C1 segment of cervical spinal cord (tissue), 14 donors: ENCODE data around the gene SHLD1.
A peak's percentile ranks its signal among the peaks of the same experiment; 100 is the strongest.

Source experiments
- DNase-seq, 14 donors: peaks; one replicate each; lab custom pipeline; 2025; lab: John Stamatoyannopoulos, UW

SHLD1 gene

DNA sequence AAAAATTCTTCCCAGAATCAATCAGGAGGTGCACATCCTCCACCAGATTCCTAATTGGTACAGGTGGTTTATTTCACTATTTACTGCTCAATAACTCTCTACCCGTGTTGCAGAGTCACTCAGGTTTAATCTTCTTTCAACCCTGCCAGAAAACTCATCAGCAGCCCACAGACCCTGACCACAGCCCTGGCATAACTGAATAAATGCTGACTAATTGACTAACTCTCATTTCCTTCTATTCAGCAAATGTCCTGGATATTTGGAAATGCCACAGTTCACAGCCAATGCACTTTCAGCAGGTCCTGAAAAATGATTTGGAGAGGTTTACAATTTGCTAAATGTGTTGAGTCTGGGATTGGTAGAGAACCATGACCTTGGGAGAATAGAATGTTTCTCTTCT, 137.8 kb downstream of the SHLD1 start:
- no peak for DNase-seq

DNA sequence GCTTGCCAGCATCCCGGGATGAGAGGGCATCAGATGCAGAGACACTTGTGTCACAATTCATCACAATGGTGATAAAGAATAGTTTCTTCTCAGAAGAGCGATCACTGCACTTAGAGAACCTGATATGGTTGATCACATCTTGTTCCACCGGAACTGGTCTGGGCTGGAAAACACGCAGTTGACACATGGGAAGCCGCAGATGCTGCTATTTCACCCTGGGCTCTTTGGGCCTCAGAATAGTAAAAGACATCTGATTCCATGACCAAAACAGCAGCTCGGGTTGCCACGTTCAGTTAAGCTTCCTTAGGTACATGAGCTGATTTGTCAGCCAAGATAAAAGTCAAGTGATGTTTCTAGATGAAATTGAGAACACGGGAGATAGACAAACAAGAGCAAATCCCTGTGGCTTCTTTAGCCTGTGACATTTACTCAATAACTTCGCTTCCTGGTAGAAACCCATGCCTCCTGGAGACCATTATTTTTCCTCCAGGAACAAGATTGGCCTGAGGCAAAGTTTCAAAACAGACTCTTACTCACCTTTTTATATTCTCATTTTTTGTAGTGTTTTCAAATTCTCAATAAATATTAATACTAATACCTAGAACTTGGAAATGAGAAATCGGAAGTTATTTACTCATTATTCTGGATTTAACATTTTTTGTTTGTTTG, 140.7 kb downstream of the SHLD1 start:
- DNase-seq: no peak

DNA sequence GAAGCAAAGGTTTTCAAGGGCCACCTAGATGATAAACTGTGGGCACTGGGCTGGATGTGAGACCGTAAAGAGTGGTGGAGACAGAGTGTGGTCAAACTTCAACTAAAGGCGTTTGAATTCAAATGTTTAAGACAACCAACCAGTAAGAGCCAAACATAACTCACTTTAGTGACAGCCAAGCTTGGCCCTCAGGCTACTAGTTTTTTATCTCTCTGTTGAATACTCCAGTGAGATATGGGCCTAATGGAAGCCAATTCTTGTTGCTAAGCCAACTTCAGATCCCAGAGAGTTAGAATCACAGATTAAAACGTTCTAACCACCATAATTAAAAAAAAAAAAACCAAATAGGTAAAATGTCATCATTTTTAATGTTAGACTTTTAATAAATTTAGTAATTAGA, 142.9 kb downstream of the SHLD1 start:
- DNase-seq: no peak

DNA sequence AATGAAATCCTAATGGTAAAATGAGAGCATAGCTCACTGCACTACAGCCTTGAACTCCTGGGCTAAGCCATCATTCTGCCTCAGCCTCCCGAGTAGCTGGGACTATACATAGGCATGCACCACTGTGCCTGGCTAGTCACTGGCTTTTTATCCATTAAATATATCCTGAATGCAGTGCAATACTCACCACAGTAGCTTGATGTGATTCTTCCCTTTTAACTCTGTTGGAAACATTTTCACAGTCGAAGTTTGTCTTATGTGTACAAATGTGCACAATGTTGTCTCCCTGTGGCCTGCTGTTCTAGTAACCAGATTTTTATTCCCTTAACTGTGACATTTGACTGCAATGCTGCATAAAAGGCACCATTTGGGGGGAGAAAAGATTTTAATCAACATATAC, 143.4 kb downstream of the SHLD1 start:
- DNase-seq: no peak

DNA sequence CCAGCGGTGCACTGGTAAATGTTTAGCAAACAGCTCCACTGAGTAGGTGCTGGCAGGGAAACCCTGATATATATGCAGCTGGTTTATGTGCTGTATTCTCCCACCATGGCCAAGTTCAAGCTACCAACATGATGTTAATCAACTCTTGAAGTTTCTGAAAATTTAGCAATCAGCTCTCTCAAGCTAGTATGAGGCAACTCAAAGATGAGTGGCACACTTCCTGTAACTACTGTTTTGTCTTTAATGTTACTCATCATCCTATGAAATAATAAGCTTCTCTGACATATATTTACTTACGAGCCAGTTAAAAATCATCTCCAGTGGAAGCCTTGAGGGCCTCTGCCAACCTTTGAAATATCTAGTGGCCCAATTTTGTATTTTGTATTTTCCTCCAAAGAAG, 145.4 kb downstream of the SHLD1 start:
- DNase-seq: no peak

DNA sequence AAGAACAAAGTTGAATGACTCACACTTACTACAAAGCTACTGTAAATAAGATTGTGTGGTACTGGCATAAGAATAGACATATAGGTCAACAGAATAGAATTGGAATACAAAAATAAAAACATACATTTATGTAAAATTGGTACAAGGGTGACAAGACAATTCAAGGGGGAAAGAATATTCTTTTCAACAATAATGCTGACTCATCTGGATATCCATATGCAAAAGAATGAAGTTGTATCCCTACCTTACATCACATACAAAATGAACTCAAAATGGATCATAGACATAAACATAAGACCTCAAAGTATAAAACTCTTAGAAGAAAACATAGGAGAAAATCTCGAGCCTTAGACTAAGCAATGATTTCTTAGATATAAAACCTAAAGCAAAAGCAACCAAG, 149.2 kb downstream of the SHLD1 start:
- DNase-seq: no peak

DNA sequence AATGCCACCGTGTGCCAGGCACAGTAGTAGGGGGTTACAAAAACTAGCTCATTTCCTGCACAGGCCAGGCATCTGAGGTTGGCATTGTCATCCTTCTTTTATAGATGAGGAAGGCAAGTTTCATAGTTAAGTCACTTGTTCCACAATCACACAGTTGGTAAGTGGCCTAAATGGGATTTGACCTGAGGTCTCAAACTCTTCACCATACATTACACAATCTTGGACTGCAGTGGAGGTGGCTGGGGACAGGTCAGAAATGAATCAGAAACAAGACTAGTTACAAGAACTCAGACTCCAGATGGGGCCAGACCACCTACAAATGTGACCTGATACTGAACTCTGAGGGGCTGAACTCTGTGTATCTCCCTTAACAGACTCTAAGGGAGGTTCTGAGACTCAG, 150.7 kb downstream of the SHLD1 start:
- DNase-seq: no peak

DNA sequence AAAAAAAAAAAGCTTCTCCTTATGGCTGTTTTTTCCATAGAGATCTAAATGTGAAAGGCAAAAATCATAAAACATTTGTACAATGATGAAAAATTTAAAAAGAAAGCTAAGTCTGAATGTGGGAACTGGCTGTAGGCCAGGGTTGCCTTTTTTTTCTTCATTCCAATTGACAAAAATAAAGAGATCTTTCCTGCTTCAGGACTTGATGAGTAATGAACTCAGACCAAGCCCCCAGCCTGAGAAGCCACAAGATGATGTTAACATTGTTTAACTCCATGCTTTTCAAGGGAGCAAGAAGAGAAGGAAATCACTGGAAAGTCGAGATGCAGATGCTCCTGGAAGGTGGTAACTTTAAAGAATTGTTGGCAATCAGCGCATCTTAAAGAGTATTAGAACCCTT, 158.8 kb downstream of the SHLD1 start:
- DNase-seq: no peak

DNA sequence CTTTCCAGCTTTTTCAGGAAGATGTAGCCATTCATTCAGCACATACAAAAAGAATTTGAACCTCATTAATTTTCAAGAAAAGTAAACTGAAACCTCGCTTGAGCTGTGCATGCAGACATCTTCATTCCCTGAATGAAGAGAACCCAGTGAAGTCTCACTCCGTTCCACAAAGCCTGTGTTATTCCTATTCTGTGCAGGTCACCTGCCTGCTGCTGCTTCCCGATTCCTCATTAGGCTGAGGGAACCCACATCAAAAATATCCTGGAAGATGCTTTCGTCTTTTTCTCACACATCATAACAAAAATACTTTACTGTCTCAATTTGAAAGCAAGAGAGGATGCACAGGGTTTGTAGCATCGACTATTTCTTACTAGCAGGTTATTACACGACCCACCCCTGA, 160.0 kb downstream of the SHLD1 start:
- peak in 1 of 14 donors; percentile 60 for DNase-seq

DNA sequence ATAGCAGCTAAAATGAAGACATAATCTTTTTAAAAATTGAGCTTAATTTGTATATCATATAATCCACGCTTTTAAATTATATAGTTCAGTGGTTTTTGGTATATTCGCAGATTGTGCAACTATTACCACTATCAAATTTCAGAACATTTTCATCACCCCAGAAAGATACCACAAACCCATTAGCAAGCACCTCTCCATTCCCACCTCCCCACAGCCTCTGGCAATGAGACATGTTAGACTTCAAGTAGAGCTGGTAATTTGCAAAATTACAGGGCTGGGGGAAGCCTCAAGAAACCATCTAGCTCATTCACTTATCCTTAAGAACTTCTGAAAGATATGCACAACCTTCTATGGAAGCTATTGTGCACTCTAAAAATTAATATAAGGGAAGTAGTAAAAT, 163.0 kb downstream of the SHLD1 start:
- DNase-seq: no peak
